ENCODE data around the gene ATF4.

The ATF4 gene

DNA sequence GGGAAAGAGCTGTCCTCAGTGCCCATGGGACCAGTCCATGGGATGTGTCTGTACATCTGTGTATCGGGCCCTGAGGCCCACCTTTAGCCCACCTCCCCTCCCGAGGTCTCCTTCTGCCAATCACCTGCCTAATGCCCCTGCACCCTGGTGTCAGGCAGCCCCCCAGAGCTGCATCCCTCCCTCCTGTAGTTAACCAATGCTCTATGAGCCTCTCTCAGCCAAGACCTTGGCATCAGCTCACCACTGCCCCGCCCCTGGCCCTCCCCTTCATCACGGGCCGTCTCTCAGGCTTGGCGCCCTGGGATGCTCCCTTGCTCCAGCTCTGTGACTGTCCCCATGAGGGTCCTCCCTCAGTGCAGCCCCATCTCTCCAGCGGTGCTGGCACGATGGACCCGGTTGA lies 45.0 kb upstream of the ATF4 start:
- TF ChIP-seq, protein P1, sequence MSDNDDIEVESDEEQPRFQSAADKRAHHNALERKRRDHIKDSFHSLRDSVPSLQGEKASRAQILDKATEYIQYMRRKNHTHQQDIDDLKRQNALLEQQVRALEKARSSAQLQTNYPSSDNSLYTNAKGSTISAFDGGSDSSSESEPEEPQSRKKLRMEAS (IDR thresholded peaks at IDR 0.05; ENCODE audit: low read depth, low read length), result no peak
- TF ChIP-seq POLR2A (IDR thresholded peaks at IDR 0.05; ENCODE audit: extremely low read depth, insufficient read length), result no peak
- TF ChIP-seq, protein P2, sequence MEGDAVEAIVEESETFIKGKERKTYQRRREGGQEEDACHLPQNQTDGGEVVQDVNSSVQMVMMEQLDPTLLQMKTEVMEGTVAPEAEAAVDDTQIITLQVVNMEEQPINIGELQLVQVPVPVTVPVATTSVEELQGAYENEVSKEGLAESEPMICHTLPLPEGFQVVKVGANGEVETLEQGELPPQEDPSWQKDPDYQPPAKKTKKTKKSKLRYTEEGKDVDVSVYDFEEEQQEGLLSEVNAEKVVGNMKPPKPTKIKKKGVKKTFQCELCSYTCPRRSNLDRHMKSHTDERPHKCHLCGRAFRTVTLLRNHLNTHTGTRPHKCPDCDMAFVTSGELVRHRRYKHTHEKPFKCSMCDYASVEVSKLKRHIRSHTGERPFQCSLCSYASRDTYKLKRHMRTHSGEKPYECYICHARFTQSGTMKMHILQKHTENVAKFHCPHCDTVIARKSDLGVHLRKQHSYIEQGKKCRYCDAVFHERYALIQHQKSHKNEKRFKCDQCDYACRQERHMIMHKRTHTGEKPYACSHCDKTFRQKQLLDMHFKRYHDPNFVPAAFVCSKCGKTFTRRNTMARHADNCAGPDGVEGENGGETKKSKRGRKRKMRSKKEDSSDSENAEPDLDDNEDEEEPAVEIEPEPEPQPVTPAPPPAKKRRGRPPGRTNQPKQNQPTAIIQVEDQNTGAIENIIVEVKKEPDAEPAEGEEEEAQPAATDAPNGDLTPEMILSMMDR (IDR thresholded peaks at IDR 0.05; ENCODE audit: low read depth, low read length), result no peak
- no peak for TF ChIP-seq MYC (IDR thresholded peaks at IDR 0.05; ENCODE audit: low read depth, low read length)
- no peak for DNase-seq (ENCODE audit: low read depth)
- no peak overlapping the region for H3K4me3 ChIP-seq (ENCODE audit: low read depth, low read length)

DNA sequence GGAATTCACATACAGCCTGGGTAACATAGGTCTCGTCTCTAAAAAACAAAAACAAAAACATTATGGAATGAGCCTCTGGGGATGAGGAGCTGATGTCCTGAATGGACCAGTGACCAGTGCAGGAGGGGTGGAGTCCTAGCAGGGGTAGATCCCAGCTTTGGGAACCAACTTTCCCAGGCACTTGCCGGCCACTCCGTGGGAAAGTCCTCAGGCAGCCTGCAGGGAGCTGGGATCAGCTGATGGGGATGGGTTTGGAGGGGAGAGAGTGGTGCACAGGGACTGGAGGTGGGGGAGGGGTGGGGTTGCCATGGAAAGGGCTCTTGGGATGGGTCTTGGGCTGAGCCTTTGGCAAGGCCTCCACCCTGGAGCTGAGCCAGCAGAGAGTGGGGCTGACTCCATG lies 44.5 kb upstream of the ATF4 start:
- H3K4me3 ChIP-seq (ENCODE audit: low read depth, low read length), result no peak overlapping the region
- no peak for TF ChIP-seq MYC (IDR thresholded peaks at IDR 0.05; ENCODE audit: low read depth, low read length)
- TF ChIP-seq, protein P2 (IDR thresholded peaks at IDR 0.05; ENCODE audit: low read depth, low read length), result no peak
- no peak for TF ChIP-seq POLR2A (IDR thresholded peaks at IDR 0.05; ENCODE audit: extremely low read depth, insufficient read length)
- TF ChIP-seq, protein P1 (IDR thresholded peaks at IDR 0.05; ENCODE audit: low read depth, low read length), result no peak
- DNase-seq (ENCODE audit: low read depth), result no peak

DNA sequence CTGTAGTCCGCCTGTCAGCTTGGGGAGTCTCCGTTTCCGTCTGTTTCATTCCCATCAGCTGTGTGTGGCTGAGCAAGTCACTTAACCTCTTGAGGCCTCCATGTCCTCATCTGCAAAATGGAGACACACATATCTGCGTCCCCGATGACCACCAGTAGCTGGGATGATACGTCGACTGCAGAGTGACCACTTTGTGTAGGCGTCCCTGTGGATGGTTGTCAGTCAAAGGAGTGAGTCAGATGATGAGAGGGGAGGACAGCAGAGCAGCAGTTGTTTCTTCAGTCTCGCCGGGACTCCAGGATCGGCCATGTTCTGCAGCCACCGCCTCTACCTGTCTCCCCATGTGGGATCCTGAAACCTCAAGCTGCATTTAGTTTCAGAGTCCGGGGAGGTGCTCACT lies 43.7 kb upstream of the ATF4 start:
- no peak for DNase-seq (ENCODE audit: low read depth)
- no peak for TF ChIP-seq MYC (IDR thresholded peaks at IDR 0.05; ENCODE audit: low read depth, low read length)
- TF ChIP-seq, protein P1 (IDR thresholded peaks at IDR 0.05; ENCODE audit: low read depth, low read length), result no peak
- TF ChIP-seq POLR2A (IDR thresholded peaks at IDR 0.05; ENCODE audit: extremely low read depth, insufficient read length), result no peak
- TF ChIP-seq, protein P2 (IDR thresholded peaks at IDR 0.05; ENCODE audit: low read depth, low read length), result no peak
- no peak overlapping the region for H3K4me3 ChIP-seq (ENCODE audit: low read depth, low read length)

DNA sequence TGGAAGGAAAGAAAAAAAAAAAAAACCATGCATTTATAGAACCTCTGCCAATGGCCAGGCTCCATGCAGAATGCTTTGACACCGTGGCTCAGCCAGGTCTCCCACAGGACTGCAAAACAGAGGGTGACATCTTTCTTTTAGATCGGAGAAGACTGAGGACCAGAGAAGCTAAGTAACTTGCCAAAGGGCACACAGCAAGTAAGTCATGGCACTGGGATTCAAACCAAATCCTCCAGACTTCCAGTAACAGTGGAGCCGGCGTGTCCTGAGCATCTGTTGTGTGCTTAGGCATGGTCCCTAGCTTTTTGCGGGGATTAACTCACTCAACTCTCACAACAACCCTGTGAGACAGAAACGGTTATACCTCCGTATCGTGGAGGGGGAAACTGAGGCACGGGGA lies 42.8 kb upstream of the ATF4 start:
- TF ChIP-seq, protein P1 (IDR thresholded peaks at IDR 0.05; ENCODE audit: low read depth, low read length), result no peak
- TF ChIP-seq, protein P2 (IDR thresholded peaks at IDR 0.05; ENCODE audit: low read depth, low read length), result no peak
- TF ChIP-seq POLR2A (IDR thresholded peaks at IDR 0.05; ENCODE audit: extremely low read depth, insufficient read length) (no peak), MYC (IDR thresholded peaks at IDR 0.05; ENCODE audit: low read depth, low read length) (no peak)
- H3K4me3 ChIP-seq (ENCODE audit: low read depth, low read length), result no peak overlapping the region
- DNase-seq (ENCODE audit: low read depth), result no peak

DNA sequence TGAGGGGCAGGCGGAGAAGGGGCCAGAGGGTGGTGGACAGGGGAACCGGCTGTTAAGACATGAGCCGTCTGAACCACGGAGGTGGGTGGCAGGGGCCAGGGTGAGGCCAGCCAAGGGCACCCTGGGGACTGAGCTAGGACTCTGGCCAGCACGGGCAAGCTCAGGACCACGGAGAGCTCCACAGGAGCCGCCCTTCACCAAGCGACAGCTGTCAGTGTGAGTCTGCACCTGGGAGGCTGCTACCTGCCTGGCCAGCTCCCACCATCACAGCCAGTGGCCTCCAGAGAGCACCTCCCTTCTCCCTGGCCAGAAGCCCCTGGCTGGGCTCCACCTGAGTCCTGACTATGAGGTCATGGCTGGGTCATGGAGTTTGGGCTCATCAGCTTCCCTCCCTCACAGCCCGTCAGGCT lies 41.9 kb upstream of the ATF4 start:
- TF ChIP-seq POLR2A (IDR thresholded peaks at IDR 0.05; ENCODE audit: extremely low read depth, insufficient read length) (no peak), MYC (IDR thresholded peaks at IDR 0.05; ENCODE audit: low read depth, low read length) (no peak)
- TF ChIP-seq, protein P1 (IDR thresholded peaks at IDR 0.05; ENCODE audit: low read depth, low read length), result no peak
- TF ChIP-seq, protein P2 (IDR thresholded peaks at IDR 0.05; ENCODE audit: low read depth, low read length), result no peak
- peak; percentile 42 for DNase-seq (ENCODE audit: low read depth)

DNA sequence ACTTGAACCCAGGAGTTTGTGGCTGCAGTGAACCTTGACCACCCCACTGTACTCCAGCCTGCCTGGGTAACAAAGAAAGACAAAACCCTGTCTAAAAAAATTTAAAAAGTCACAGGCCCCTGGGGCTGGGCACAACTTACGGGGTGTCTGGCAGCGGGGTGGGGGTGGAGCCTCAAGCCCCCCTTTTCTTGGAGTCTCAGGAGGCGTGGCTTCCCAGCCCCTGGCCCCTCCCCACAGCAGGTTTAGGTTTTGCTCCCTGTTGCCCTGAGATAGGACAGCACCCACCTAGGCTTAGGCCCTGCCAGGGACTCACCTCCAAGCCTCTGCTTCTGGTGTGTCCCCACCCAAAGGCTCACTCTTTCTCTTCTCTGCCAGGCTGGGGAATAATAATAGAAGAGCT lies 41.1 kb upstream of the ATF4 start:
- TF ChIP-seq, protein P2 (IDR thresholded peaks at IDR 0.05; ENCODE audit: low read depth, low read length), result no peak
- TF ChIP-seq POLR2A (IDR thresholded peaks at IDR 0.05; ENCODE audit: extremely low read depth, insufficient read length), result no peak
- no peak for DNase-seq (ENCODE audit: low read depth)
- H3K4me3 ChIP-seq (ENCODE audit: low read depth, low read length), result no peak overlapping the region

More for the DNA sequence above, 41.9 kb upstream of the ATF4 start:
- H3K4me3 ChIP-seq (ENCODE audit: low read depth, low read length), result no peak overlapping the region

Measured in NB4 (cell line).